Activated CD4-positive, alpha-beta T cell treated with anti-CD3 and anti-CD28 coated beads for 24 hours (primary cell): Measurements from ENCODE around the gene CHSY3.

Experiments
- DNase-seq, 2 donors: peaks; one replicate each; pipeline ENCODE4 v3.0.0-alpha.2; 2020; ENCODE audit warnings: low read depth in 2 of 2

The CHSY3 gene

DNA sequence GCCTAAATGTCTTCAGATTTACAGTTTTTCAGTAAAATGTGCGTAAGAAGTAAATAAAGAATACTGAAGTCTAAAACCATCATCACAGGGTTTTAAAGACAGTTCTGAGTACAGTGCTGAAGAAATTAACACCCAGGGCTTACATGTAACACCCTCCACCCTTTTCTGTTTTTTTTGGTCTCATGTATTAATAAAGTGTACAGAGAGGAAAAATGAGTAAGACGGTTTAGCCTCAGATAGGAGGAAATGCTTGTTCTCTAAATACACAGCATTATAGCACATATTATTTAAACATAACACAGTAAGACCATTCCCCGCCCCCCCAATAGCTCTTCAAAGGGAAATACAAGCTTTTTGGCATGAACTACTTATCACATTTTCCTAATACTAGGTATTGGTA is 119.3 kb downstream of the CHSY3 start:
- DNase-seq: no peak

DNA sequence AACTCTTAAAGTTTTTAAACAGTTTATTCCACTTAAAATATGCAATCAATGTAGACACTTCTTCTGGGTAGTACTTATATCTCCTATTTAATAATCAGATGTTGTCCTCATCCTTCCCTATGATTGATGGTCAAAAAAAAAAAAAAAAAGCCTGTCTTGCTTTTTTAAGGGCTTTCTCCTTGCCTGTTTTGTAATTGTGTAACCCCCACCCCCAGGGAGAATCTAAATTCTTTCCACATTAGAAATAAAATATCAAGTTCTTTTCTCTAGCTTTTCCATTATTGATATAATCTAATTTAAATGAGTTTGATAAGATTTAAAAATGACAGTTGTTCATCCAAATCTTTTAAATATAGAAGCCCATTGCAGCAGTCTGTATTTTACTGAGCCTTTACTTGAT is 119.7 kb downstream of the CHSY3 start:
- no peak for DNase-seq

DNA sequence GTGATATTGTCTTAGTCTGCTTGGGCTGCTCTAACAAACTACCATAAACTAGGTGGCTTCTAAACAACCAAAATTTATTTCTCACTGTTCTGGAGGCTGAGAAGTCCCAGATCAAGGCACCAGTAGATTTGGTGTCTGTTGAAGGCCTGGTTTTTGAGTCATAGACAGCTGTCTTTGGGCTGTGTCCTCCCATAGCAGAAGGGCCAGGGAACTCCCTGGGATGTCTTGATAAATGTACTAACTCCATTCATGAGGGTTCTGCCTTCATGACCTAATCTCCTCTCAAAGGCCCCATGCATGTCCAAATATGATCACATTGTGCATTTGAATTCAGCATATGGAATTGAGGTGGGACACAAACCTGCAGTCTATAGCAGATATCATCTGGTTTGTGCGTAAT is 121.2 kb downstream of the CHSY3 start:
- DNase-seq: no peak

DNA sequence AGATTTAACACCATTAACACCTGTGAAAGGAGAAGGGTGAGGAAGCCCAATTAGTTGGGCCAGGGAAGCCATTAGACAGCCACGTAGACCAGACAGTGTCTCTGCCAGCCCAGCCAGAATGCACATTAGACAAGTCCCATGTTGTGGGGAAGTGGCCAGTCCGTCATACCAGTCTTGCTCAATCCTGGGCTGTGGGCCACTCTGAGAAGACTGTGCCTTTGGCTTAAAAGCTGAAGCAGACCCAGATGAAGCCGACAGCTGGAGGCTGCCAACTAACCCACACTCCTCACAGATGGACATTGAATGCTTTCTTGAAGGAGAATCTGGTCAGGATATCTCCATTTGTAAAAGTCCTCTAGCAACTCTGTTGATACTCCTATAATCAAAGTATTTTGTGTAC is 128.5 kb downstream of the CHSY3 start:
- DNase-seq: no peak

DNA sequence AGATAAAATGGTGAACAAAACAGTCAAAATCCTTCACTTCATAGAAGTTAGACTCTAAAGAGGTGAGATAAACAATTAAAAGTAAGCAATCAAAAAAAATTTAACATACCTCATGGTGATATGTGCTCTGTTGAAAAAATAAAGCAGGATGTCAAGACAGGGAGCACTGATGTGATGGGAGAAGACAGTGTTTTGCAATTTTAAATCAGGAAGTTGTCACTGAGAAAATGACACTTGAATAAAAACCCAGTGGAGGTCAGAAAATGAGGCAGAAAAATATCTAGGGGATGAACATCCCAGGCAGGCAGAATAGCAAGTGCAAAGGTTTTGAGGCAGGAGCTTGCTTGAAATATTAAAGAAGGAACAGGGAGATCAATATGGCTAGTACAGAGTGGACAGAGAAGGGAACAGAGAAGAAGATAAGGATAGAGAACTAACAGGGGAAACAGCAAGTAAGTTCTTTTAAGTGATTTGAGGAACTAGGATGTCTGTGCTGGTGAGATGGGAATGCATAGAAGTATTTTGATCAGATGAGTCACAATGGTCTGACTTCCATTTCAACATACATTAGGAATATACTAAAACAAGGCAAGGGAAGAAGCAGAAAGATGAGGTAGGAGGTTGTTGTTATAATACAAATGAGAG is 130.4 kb downstream of the CHSY3 start:
- DNase-seq: no peak

DNA sequence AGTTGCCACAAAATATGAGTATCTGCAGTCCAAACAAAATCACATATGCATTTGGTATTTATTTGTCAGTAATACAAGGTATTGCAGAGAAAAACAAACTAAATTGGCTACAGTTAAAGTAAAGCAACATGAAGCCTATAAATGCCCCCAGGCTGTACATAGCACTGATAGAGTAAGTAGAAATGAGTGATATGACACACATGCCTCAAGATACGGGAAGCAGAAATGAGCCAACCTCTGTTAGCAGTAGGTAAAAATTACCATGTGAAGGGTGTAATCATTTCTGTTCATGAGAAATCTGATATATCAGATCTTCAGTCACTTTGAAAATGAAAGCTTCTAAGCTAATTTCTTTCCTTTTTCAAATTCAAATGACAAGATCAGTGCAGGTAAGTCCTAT is 131.1 kb downstream of the CHSY3 start:
- DNase-seq: no peak

DNA sequence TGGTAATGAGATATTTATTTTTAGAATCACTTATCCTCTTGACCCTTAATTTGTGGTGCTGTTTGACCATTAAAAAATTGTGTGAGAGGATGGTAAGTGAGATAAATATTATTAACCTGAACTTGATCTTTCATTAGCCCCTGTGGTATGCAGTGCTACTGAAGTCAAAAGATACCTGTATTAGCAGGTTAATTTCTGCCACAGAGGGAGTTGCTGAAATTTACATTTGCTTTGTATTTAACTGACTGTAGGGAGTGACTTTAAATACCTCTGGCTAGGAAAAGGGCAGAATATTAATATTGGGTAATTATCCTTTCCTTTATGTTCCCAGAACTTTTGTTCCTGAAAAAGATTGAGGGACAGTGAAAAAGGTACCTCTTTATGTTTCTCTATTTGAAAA is 133.6 kb downstream of the CHSY3 start:
- DNase-seq: no peak

DNA sequence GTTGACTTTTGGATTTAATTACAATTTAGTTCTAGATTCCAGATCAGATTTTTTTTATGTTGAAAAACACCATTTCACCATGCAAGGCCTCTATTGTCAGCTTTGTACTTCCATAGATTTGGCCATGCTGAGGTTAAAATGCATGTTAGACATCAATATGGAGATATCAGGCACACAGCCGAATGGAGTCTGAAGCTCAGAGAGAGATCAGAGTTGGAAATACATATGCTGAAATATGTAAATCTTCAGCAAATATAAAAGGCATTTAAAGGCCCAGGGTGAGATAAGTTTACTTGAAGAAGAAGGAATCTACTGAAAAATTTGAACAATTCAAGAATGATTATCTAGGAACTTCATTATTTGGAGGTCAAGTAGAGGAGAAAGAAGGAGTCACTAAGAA is 139.6 kb downstream of the CHSY3 start:
- DNase-seq: no peak

DNA sequence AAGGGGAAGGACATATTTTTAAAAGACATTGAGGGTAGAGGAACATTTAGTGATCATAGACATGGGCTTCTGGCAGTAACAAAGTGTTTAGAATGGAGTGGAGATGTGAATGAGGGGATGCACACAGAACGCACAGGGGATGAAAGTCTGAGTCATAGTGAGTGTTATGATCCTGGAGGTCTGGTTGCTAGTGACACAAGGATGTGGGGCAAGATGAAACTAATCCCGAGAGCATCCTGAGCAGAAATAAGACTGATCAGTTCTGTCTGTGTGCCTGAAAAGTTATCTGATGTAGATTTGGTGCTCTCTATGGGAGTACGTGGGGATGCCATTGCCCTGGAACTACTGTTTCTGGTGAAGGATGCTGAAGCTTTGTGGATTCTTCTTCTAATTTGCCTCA is 141.1 kb downstream of the CHSY3 start:
- DNase-seq: no peak

DNA sequence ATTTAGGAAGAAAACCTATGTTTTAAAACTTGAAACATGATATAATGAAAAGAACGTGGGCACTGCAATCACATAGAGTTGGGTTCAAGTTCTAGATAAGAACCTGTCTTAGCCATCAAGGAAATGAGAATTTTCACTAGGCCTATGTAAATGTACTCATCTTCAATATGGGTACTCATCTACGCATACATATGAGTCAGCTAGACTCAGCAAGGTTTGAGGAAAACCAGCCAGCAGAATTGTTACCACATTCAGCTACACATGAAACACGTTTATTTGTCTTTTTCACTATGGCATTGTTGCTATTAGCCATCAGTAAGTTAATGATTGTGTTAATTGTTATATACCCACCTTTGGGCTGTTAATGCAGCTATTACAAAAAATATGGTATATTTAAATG is 146.3 kb downstream of the CHSY3 start:
- DNase-seq: no peak

DNA sequence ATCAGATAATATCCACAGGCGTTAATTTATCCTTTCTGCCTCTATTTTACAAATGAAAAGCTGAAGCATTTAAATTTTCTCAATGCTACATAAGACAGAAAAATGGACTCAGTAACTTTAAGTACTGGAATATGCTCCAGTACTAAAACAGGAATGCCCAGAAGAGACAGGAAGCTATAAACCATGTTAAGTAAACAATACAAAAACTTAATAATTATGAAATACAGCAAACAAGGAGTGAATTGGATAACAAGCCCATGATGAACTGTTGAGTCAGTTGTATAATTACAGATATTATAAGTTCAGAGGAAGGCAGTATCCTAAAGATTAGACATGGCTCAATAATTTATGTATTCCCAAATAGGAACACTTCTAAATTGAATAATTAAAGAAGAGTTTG is 148.5 kb downstream of the CHSY3 start:
- no peak for DNase-seq

DNA sequence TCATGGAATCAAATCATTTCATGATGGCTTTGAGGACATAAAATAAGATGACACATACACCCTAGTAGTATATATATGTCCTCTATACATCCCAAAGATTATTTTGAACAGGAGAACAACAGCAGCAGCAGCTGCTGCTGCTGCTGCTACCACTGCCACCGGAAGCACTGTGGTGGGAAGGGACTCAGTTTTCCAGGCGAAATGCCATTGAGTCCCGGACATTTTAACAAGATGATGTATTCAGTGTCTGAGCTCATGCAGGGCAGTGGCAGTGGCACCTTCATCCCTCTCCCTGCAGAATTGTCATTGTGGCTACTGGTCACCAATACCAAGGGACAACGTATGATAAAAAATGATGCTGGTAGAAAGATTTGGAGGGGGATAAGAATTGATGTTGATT is 151.3 kb downstream of the CHSY3 start:
- DNase-seq: no peak

DNA sequence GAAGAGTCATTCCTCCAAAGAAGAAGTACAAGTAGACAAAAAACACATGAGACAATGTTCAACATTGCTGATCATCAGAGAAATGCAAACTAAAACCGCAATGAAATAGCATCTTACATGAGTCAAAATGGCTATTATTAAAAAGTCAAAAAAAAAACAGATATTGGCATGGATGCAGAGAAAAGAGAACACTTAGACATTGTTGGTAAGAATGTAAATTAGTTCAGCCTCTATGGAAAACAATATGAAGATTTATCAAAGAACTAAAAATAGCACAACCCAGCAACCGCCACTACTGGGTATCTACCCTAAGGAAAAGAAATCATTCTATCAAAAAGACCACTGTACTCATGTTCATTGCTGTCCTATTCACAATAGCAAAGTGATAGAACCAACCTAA is 157.5 kb downstream of the CHSY3 start:
- no peak for DNase-seq

DNA sequence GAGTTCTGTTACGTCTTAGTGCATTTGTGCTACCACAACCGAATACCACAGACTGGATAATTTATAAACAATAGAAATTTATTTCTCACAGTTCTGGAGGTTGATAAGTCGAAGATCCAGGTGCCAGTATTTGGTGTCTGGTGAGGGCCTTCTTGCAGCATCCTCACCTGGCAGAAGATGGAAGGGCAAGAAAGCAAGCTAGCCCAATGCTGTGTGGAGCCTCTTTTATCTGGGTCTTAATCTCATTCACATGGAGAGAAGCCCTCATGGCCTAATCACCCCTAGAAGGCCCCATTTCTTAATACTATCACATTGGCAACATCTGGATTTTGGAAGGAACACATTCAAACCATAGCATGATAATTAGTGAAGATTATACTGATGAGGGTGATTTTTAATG is 159.3 kb downstream of the CHSY3 start:
- no peak for DNase-seq

DNA sequence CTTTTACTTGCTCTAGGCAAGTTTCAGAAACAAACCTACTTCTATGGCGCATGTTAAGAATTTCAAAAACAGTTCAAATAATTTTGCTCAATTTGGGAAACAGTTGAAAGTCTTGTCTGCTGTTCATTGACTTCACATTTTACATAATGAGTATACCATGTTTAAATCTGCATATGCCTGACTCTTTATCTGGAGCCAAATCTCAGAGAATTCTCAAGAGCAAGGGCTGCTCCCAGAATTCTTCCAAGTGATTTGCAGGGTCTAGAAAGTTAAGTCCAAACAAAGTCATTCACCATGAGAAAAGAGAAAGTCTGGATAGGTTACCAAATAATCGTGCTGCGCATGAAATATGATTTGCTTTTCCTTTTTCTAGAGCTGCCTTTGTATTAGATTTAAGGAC is 160.2 kb downstream of the CHSY3 start:
- DNase-seq: no peak

DNA sequence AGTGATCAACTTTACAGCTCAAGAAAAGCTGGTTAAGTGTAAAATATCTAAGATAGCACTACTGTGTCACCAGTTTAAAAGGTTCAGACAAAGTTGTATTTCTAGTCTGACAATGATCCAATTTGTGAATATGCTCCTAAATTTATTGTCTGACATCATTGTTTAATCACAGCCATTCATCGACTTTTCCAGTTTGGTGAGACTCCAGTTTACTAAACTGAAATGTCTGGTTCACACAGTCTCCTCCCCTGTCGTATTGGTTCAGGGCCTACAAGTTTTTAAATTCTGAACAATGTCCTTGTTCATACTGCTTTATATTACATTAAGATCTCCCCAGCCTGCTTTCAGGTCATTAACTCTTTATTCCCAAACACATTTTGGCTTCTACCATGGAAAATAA is 161.4 kb downstream of the CHSY3 start:
- no peak for DNase-seq

DNA sequence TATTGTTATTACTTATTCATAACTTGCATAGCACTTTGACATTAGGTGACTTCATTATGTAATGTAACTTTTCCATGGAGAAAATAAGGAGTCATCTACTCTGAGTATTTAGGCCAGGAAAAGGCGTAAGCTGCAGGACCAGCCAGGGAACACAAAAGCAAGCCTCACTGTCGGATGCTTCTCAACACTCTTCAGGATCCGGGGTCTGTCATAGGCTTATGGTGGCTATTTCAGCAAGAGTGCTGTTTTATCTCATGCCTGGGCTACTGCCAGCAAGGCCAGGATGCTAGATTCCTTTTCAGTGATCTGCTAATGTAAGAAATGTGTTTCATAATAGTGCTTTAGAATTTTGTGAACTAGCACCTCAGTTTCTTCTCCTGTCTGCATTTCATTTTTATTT is 162.4 kb downstream of the CHSY3 start:
- no peak for DNase-seq

DNA sequence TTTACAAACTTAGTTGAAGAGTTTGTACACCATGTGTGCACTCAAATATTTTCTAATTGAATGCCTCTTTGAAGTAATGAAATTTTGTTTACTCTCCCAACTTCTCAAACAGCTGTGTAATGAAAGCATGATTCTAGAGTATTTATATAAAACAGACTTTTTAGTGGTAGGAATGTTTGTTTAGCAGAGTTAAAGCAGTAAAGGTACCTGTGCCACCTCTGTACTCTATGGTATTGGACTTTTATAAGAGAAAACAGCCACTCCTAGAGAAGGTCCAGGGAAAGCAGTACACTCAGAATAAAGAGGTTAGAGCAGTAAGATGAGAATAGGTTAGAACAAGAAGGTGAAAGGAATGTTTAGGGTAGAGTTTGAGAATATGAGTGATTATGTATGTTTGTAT is 163.1 kb downstream of the CHSY3 start:
- no peak for DNase-seq

DNA sequence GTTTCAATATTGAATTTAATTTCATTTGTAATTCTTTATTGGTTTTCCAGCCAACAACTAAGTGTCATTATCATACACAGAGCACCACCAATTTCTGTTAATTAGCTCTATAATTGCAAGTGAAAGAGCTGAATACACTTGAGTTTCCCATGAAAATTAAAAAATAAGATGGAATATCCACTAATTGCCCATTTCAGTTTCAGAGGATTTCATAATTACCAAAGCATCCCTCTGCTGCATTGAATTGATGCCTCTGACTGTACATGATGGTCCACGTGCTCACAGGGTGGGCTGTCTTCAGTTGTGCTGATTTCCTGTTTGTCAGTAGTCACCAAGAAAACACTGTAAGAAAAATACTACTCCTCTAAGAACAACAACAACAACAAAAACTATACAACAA is 163.8 kb downstream of the CHSY3 start:
- no peak for DNase-seq

DNA sequence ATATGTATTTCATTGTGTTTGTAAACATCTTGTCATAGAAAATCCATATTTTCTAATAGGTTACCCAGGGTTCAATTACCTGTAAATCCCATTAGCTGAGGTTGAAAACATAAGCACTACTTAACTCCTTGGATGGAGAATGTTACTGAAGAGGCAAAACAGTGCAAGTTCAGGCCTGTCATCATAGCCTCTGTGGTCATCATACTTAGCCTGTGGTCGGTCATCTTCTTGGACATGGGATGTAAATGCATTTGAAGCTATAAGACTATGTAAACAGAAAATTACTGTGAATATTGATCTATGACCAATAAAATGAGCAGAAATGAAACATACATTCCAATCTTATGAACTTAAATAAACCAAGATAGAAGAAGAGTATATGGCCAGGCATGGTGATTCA is 164.7 kb downstream of the CHSY3 start:
- DNase-seq: no peak

DNA sequence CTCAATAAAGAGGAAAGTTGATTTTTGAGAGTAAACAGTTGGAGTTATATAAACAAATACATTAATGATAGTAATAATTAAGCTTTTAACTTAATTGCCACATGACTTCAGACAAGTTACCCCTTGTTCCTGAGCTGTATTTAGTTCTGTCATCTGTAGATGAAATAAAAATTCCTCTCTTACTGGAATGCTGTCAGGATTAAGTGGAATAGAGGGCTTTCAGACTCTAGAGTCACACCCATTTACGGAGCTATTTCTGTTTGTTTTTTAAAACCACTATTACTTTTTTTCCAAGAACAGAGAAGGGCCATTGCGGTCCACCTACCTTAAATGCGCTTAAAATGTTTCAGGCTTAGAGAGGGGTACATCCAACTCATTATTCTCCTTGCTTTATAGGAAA is 170.6 kb downstream of the CHSY3 start:
- DNase-seq: no peak

DNA sequence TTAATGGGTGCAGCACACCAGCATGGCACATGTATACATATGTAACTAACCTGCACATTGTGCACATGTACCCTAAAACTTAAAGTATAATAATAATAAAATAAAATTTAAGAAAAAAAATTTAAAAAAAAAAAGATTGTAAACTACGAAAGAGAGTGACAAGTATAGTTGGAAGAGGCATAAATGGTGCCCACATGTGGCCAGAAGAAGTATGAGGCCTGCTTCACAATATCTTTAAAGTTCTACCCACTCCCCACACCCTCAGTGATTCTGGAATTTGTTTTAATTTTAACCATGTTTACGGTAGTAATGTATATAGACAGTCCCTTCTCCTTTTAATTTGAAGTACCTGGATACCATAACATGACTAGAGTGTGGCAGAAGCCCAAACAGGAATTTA is 172.7 kb downstream of the CHSY3 start:
- no peak for DNase-seq

DNA sequence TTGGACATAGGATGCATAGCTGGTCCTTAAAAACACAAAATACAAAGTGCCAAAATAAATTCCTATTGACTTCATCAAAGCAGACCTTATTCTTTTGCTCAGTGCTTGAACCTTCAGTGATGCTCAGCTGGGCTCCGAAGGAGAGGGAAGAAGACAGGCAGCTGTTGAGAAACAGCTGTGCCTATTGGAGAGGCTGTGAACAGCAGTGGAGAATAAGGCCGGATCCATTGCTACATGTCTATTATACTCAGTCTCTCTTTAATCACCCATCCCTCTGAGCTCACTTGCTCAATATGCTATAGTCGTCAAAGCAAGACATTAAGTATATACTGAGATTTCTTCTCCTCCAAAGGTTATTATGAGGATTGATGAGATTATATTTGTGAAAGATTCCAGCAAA is 174.4 kb downstream of the CHSY3 start:
- no peak for DNase-seq

DNA sequence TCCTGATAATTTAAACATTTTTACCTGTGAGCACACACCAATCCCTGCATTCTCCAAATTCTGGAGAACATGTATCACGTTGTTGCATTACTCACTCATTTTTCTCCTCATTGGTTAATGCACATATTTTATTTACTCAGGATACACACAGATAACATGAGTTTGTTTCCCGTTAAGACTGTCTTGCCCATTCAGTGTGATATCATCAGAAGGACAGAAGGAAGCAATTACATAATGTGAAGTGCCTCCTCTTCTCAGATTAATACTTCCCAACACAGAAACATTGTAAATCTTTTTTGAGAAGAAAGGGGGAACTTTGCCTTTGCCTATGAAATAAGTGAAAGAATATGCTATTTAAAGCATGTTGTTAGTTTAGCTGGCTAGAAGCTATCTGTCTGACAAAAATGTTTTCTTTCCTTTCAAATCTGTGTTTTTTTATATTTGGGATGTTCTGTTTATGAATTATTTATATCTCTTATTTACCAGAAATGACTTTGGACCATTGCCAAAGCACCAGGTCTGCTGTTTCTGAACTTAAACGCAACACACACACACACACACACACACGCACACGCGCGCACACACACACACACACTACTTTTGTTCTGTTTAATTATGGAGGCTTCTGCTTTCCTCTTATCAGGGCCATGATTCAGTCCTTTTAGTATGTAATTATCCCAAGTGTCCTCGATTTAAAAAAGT is 186.5 kb downstream of the CHSY3 start:
- no peak for DNase-seq
